K562 (cell line): ENCODE data around the gene POU3F1. TPM values are rescaled to one million over a fixed set of nuclear protein-coding genes. Genes with fewer than 3 reads are reported as not detected.
A peak's percentile ranks its signal among the peaks of the same experiment; 100 is the strongest.

Experiments used
- ADNP ChIP-seq: fragments of 200-800 bp; sonication (Bioruptor generic); IDR thresholded peaks from 2 replicates; pipeline ENCODE4 v1.6.1; 2016; ENCODE audit warnings: missing genetic modification characterization, missing compliant biosample characterization
- DIDO1 ChIP-seq: fragments of 450-650 bp; IDR thresholded peaks from 2 replicates; pipeline ENCODE4 v1.6.1; 2016; ENCODE audit warnings: low read depth, missing biosample characterization, missing genetic modification characterization
- EP400 ChIP-seq: fragments of 450-650 bp; IDR thresholded peaks from 2 replicates; pipeline ENCODE4 v1.6.1; 2017; ENCODE audit warnings: antibody characterized with exemption, mild to moderate bottlenecking, moderate library complexity
- ERF ChIP-seq: fragments of 450-650 bp; formaldehyde crosslinking; IDR thresholded peaks from 2 replicates; pipeline ENCODE4 v1.4.0; 2020; ENCODE audit warnings: mild to moderate bottlenecking, mixed read lengths
- ETS2 ChIP-seq: IDR thresholded peaks from 2 replicates; pipeline ENCODE4 v1.6.1; 2016; ENCODE audit warnings: borderline replicate concordance, missing genetic modification characterization, mild to moderate bottlenecking, moderate library complexity, missing compliant biosample characterization; ENCODE audit not compliant: poor library complexity, severe bottlenecking
- HBP1 ChIP-seq: fragments of 450-650 bp; formaldehyde crosslinking; IDR thresholded peaks from 2 replicates; pipeline ENCODE4 v1.4.0; 2022; ENCODE audit warnings: missing genetic modification characterization
- KAT2B ChIP-seq: IDR thresholded peaks from one replicate; pipeline ENCODE4 v1.6.1; 2012; ENCODE audit warnings: low read depth, mild to moderate bottlenecking, control low read depth, inconsistent platforms, low read length, moderate library complexity
- KDM1A ChIP-seq, 2 experiments: fragments of 450-650 bp; IDR thresholded peaks; 2 replicates each; pipeline ENCODE4 v1.6.1; 2016; ENCODE audit warnings: mild to moderate bottlenecking in 2 of 2
- MYBL2 ChIP-seq, 2 experiments: fragments of 450-650 bp in 1 of 2; sonication (generic) in 1 of 2; formaldehyde crosslinking in 1 of 2; IDR thresholded peaks; 2 replicates each; pipeline versions ENCODE4 v1.6.1 to v1.8.1; 2017 to 2022; ENCODE audit warnings: borderline replicate concordance in 1 of 2, inconsistent platforms in 1 of 2, low read depth in 1 of 2, mild to moderate bottlenecking in 1 of 2, missing genetic modification reagents in 1 of 2, moderate library complexity in 1 of 2
- RAD51 ChIP-seq: fragments of 450-650 bp; IDR thresholded peaks from 2 replicates; pipeline ENCODE4 v1.7.1; 2016; ENCODE audit warnings: low read depth, mild to moderate bottlenecking, borderline replicate concordance
- RBBP5 ChIP-seq: fragments of 200-600 bp; sonication (generic); IDR thresholded peaks from 2 replicates; pipeline ENCODE4 v1.6.1; 2012; ENCODE audit warnings: borderline replicate concordance, mild to moderate bottlenecking, low read length, control low read depth, inconsistent platforms; ENCODE audit not compliant: insufficient read depth, poor library complexity, severe bottlenecking
- SIN3B ChIP-seq: fragments of 450-650 bp; IDR thresholded peaks from 2 replicates; pipeline ENCODE4 v1.6.1; 2017; ENCODE audit warnings: low read depth, mild to moderate bottlenecking, moderate library complexity
- SLC30A9 ChIP-seq: fragments of 250-450 bp; sonication (Bioruptor Pico); IDR thresholded peaks from 2 replicates; pipeline ENCODE4 v1.8.0; 2022; ENCODE audit warnings: mild to moderate bottlenecking, moderate library complexity
- TRIM24 ChIP-seq, 2 experiments: fragments of 450-650 bp; IDR thresholded peaks; 2 replicates each; pipeline ENCODE4 v1.6.1; 2016
- ZBTB7A ChIP-seq: IDR thresholded peaks from 2 replicates; pipeline ENCODE4 v1.6.1; 2011; ENCODE audit warnings: low read depth, mild to moderate bottlenecking, low read length, moderate library complexity, borderline replicate concordance; ENCODE audit not compliant: control insufficient read depth
- ZFX ChIP-seq: sonication (generic); formaldehyde crosslinking; IDR thresholded peaks from 2 replicates; pipeline ENCODE4 v1.8.0; 2022; ENCODE audit warnings: mild to moderate bottlenecking, missing genetic modification reagents, moderate library complexity
- ZNF224 ChIP-seq: sonication (generic); formaldehyde crosslinking; IDR thresholded peaks from 2 replicates; pipeline ENCODE4 v1.8.0; 2022; ENCODE audit warnings: mild to moderate bottlenecking, missing genetic modification reagents
- ZNF507 ChIP-seq: conservative IDR thresholded peaks from 2 replicates; pipeline ENCODE4 v1.6.1; 2017; ENCODE audit warnings: missing genetic modification characterization, missing compliant biosample characterization
- ZNF668 ChIP-seq: fragments of 250-450 bp; sonication (Bioruptor Pico); IDR thresholded peaks from 2 replicates; pipeline ENCODE4 v1.8.0; 2022; ENCODE audit warnings: mild to moderate bottlenecking, inconsistent platforms
- polyA plus RNA-seq, 8 experiments: library from polyadenylated mRNA; depleted of rRNA in 4 of 8; stranded (reverse) in 5 of 8; unstranded in 3 of 8; fragments of >200 nt; fragmentation: Nextera tagmentation in 2 of 8; fragmentation: Illumina TruSeq in 1 of 8; extraction: Ambion mirVana in 2 of 8; extraction: Trizol in 1 of 8; gene quantifications; 2 replicates each; pipeline versions ENCODE4 v1.2.1 to v1.2.3, GENCODE V29; 2011 to 2014; ENCODE audit warnings: inconsistent platforms in 1 of 8, missing spikeins in 1 of 8
- total RNA-seq, 7 experiments: library from RNA; depleted of rRNA in 6 of 7; stranded (reverse); fragments of >200 nt in 6 of 7; fragmentation: Illumina TruSeq in 2 of 7; extraction: Trizol in 2 of 7; gene quantifications; 2 replicates each; pipeline versions ENCODE4 v1.2.1 to v1.2.3, GENCODE V29; 2011 to 2021; ENCODE audit warnings: low replicate concordance in 1 of 7
- TF ChIP-seq, protein P1 (sequence below): fragments of 450-650 bp; IDR thresholded peaks from 2 replicates; pipeline ENCODE4 v1.6.1; 2016; ENCODE audit warnings: missing biosample characterization, missing genetic modification characterization
- TF ChIP-seq, protein P2 (sequence below): fragments of 450-650 bp; IDR thresholded peaks from 2 replicates; pipeline ENCODE4 v1.6.1; 2016; ENCODE audit warnings: low read depth, mild to moderate bottlenecking, moderate library complexity
- TF ChIP-seq, protein P3 (sequence below): fragments of 150-350 bp; conservative IDR thresholded peaks from 2 replicates; pipeline ENCODE4 v1.6.1; 2014; ENCODE audit warnings: low read length

Gene POU3F1
- total and polyA plus RNA-seq, 9 of the 15 experiments (the other 6 are each of a cell fraction or from before 2014, with no cell fraction given): 0.09 TPM; not detected in 8

GRCh38 chr1:38012363-38013226 is 34.0 kb downstream of the POU3F1 start, which contains the start of gene UTP11 (continued):
- no peak for TF ChIP-seq MYBL2 (IDR thresholded peaks at IDR 0.05; ENCODE audit: low read depth)
- TF ChIP-seq MYBL2 (CRISPR knock-in tag; IDR thresholded peaks at IDR 0.05; ENCODE audit: borderline replicate concordance): no peak
- TF ChIP-seq ETS2: no peak
- peak in 1 of 2 experiments; percentile 73; a peak in 1 of 4 replicates for TF ChIP-seq TRIM24 (IDR thresholded peaks at IDR 0.05)
- TF ChIP-seq, protein P1, sequence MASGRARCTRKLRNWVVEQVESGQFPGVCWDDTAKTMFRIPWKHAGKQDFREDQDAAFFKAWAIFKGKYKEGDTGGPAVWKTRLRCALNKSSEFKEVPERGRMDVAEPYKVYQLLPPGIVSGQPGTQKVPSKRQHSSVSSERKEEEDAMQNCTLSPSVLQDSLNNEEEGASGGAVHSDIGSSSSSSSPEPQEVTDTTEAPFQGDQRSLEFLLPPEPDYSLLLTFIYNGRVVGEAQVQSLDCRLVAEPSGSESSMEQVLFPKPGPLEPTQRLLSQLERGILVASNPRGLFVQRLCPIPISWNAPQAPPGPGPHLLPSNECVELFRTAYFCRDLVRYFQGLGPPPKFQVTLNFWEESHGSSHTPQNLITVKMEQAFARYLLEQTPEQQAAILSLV: peak; percentile 91
- peak; percentile 99 for TF ChIP-seq EP400
- peak; percentile 92 for TF ChIP-seq ZFX (CRISPR knock-in tag)
- peak; percentile 93 for TF ChIP-seq RAD51
- TF ChIP-seq, protein P2, sequence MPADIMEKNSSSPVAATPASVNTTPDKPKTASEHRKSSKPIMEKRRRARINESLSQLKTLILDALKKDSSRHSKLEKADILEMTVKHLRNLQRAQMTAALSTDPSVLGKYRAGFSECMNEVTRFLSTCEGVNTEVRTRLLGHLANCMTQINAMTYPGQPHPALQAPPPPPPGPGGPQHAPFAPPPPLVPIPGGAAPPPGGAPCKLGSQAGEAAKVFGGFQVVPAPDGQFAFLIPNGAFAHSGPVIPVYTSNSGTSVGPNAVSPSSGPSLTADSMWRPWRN: no peak
- peak; percentile 75 for TF ChIP-seq RBBP5
- TF ChIP-seq DIDO1: peak; percentile 72
- TF ChIP-seq ADNP: no peak
- no peak for TF ChIP-seq ZNF224
- 0 out of 2 replicates have a peak, but pooled peaks have one; percentile 61 for TF ChIP-seq SLC30A9 (CRISPR knock-in tag)
- TF ChIP-seq ZNF668: peak; percentile 96
- peak; percentile 96 for TF ChIP-seq HBP1 (CRISPR knock-in tag)
- TF ChIP-seq, protein P3, sequence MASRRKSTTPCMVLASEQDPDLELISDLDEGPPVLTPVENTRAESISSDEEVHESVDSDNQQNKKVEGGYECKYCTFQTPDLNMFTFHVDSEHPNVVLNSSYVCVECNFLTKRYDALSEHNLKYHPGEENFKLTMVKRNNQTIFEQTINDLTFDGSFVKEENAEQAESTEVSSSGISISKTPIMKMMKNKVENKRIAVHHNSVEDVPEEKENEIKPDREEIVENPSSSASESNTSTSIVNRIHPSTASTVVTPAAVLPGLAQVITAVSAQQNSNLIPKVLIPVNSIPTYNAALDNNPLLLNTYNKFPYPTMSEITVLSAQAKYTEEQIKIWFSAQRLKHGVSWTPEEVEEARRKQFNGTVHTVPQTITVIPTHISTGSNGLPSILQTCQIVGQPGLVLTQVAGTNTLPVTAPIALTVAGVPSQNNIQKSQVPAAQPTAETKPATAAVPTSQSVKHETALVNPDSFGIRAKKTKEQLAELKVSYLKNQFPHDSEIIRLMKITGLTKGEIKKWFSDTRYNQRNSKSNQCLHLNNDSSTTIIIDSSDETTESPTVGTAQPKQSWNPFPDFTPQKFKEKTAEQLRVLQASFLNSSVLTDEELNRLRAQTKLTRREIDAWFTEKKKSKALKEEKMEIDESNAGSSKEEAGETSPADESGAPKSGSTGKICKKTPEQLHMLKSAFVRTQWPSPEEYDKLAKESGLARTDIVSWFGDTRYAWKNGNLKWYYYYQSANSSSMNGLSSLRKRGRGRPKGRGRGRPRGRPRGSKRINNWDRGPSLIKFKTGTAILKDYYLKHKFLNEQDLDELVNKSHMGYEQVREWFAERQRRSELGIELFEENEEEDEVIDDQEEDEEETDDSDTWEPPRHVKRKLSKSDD: peak; percentile 79
- no peak for TF ChIP-seq ZBTB7A
- no peak for TF ChIP-seq KAT2B
- TF ChIP-seq SIN3B: peak; percentile 77
- TF ChIP-seq ZNF507 (tag): no peak
- no peak for TF ChIP-seq KDM1A (IDR thresholded peaks at IDR 0.05)
- peak; percentile 98 for TF ChIP-seq ERF (CRISPR knock-in tag)
